NB4 (cell line): ENCODE data around the gene WSCD2.

ENCODE experiments used
- DNase-seq: peaks from one replicate; pipeline ENCODE4 v3.0.0; 2010; ENCODE audit warnings: low read depth
- H3K4me3 ChIP-seq: one replicate; pipeline ENCODE4 v1.5.1; 2011; ENCODE audit warnings: mild to moderate bottlenecking, low read depth, low read length, moderate library complexity
- MAX ChIP-seq: IDR thresholded peaks from 2 replicates; pipeline ENCODE4 v1.6.1; 2011; ENCODE audit warnings: low read depth, low read length
- MYC ChIP-seq: IDR thresholded peaks from 2 replicates; pipeline ENCODE4 v1.6.1; 2011; ENCODE audit warnings: low read depth, low read length
- POLR2A ChIP-seq: IDR thresholded peaks from 2 replicates; pipeline ENCODE4 v1.6.1; 2011; ENCODE audit warnings: mild to moderate bottlenecking; ENCODE audit not compliant: insufficient read length; ENCODE audit errors: extremely low read depth
- TF ChIP-seq, protein P1 (sequence below): IDR thresholded peaks from one replicate; pipeline ENCODE4 v1.5.1; 2012; ENCODE audit warnings: low read depth, low read length

Gene WSCD2

DNA sequence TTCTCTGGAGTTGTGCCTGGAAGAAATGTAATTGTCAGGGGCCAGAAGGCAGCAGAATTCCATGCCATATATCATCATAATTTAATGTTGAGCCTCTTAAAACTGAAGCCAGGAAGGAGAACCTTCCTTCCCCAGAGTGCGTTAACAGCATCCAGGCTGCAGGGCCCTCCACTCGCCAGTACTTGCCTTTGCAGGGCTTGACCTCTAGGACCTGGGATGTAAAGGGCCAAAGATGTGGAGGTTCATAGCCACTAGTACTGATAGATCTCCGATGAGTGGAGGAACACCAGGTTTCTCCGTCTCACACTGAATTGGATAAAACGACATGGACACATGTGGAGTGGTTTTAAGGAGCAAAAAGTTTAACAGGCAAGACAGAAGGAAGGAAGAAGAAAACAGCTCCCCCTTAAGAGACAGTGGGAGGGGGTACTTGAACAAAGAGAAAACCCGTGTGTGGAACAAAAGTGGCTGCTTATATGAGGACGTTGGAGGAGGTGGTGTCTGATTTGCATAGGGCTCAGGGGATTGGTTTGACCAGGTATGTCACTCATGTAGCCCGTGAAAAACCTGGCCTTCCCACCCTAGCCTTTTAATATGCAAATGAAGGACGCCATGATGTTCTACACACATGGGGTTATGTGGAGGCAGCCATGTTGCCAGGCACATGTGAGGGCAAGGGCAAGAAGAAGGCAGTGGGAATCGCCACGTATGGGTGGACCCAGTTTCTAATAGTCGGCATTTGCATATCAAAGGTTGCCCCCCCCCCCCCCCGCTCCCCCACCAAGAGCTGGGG is 38.8 kb upstream of the WSCD2 start:
- no peak overlapping the region for H3K4me3 ChIP-seq
- DNase-seq: peak; percentile 19
- TF ChIP-seq, protein P1, sequence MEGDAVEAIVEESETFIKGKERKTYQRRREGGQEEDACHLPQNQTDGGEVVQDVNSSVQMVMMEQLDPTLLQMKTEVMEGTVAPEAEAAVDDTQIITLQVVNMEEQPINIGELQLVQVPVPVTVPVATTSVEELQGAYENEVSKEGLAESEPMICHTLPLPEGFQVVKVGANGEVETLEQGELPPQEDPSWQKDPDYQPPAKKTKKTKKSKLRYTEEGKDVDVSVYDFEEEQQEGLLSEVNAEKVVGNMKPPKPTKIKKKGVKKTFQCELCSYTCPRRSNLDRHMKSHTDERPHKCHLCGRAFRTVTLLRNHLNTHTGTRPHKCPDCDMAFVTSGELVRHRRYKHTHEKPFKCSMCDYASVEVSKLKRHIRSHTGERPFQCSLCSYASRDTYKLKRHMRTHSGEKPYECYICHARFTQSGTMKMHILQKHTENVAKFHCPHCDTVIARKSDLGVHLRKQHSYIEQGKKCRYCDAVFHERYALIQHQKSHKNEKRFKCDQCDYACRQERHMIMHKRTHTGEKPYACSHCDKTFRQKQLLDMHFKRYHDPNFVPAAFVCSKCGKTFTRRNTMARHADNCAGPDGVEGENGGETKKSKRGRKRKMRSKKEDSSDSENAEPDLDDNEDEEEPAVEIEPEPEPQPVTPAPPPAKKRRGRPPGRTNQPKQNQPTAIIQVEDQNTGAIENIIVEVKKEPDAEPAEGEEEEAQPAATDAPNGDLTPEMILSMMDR: no peak
- no peak for TF ChIP-seq MAX
- TF ChIP-seq POLR2A: no peak
- no peak for TF ChIP-seq MYC

DNA sequence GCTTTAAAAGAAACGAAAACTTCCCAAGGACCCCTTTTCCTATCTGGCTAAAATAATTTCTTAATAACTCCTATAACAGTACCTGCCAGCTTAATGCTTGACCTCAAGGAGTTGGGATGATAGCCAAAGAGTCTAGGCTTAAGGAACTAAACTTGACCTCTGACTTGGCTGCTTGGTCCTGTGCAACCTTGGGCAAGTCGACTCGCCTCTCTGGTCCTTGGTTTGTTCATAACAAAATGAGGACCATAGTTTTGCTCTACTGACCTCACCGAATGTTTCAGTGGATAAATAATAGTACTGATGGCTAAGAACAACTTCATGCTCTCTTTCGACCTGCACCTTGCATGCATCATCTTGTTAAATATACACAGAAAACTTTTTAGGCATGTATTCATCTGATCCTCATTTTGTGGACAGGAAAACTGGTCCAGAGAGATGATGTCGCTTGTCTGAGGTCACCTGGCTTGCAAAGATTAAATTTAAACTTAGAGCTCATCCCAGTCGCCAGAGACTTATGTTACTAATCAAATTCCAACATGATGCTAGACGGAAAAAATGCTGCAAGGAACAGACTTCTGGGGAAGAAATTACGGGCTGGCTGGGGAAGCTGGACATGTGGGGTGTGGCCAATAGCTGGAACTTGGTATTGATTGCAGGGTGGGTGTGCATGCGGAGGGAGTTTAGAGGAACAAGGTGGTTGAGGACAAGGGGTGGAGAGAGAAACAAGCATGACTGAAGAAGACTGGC is 38.0 kb upstream of the WSCD2 start:
- H3K4me3 ChIP-seq: no peak overlapping the region
- TF ChIP-seq, protein P1: no peak
- TF ChIP-seq MYC (no peak), POLR2A (no peak), MAX (no peak)
- DNase-seq: no peak

- TF ChIP-seq, protein P1: no peak
- TF ChIP-seq MAX (no peak), POLR2A (no peak), MYC (no peak)
These were observed 37.4 kb upstream of the WSCD2 start for GRCh38 chr12:108091679-108092051.

GRCh38 chr12:108093209-108093608 is 35.9 kb upstream of the WSCD2 start:
- H3K4me3 ChIP-seq: no peak overlapping the region
- no peak for DNase-seq
- TF ChIP-seq MAX (no peak), MYC (no peak), POLR2A (no peak)
- TF ChIP-seq, protein P1: no peak

More at GRCh38 chr12:108091679-108092051, 37.4 kb upstream of the WSCD2 start:
- no peak overlapping the region for H3K4me3 ChIP-seq
- no peak for DNase-seq

DNA sequence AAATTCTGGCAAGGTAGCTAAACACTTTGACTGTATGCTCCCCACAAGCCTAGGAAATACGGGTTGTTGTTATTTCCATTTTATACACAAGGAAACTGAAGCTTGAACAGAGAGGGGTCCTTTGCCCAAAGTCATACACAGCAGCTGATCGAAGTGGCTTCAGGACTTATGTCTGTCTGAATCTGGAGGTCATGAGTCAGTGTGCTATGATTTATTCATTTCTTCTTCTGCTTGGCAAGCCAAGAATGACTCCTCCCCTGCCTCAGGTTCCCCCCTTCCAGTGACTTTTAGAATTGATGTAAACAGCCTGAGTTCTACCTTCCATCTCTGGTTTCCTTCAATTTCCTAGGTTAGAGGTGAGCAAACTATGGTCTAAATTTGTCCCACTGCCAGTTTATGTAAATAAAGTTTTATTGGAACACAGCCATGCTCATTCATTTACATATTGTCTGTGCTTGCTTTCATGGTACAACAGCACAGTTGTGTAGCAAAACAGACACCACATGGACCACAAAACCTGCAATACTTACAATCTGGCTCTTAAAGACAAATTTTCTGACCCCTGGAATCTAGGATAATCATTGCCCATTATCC is 34.9 kb upstream of the WSCD2 start:
- TF ChIP-seq MAX: no peak
- TF ChIP-seq POLR2A: no peak
- TF ChIP-seq, protein P1: no peak
- TF ChIP-seq MYC: no peak
- H3K4me3 ChIP-seq: no peak overlapping the region
- no peak for DNase-seq
